Measurements from ENCODE around the gene MLLT10. TPM values are rescaled to one million over a fixed set of nuclear protein-coding genes. Genes with fewer than 3 reads are reported as not detected.
"Not testable (repeated sequence)": the region's sequence is repeated elsewhere in the genome, so short reads cannot be mapped to it uniquely, and the experiment has no call there.

Gene MLLT10
- total RNA-seq, 2 experiments from 2014 or later: 33.9 to 36.2 TPM

GRCh38 chr10:21600804-21601433 is 66.9 kb downstream of the MLLT10 start:
- Mint-ChIP-seq H3K36me3 (peaks cover 18% of the 10 kb centered on the region), H3K9me3 (no peaks in the 10 kb centered on the region), H3K27me3 (no peaks in the 10 kb centered on the region), H3K4me3 (no peak overlapping the region), H3K4me1 (peaks cover 13% of the 10 kb centered on the region), H3K27ac (no peak overlapping the region)
- no peak for DNase-seq

DNA sequence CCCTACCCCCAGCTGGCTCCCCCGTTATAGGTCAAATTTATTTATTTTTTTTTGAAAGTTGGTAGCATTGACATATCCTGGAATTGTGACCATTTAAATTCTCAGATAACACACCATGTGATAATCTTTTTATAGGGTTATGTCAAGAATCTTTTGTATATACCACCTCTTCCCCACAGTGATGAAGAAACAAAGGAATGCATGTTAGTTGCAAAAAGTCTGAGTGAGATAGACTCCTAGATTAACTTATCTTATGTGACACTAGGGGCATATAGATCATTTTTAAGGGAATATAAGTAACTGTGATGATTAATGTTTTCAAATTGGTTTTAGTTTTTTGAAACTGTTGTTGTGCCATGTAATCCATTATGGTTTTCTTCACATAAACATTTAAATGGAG is 68.3 kb downstream of the MLLT10 start:
- H3K36me3 Mint-ChIP-seq: peaks cover 27% of the 10 kb centered on the region
- peaks cover 20% of the 10 kb centered on the region for H3K4me1 Mint-ChIP-seq
- no peak for DNase-seq
- H3K9me3 Mint-ChIP-seq: no peaks in the 10 kb centered on the region
- H3K4me3 Mint-ChIP-seq: no peak overlapping the region
- no peaks in the 10 kb centered on the region for H3K27me3 Mint-ChIP-seq
- no peak overlapping the region for H3K27ac Mint-ChIP-seq

DNA sequence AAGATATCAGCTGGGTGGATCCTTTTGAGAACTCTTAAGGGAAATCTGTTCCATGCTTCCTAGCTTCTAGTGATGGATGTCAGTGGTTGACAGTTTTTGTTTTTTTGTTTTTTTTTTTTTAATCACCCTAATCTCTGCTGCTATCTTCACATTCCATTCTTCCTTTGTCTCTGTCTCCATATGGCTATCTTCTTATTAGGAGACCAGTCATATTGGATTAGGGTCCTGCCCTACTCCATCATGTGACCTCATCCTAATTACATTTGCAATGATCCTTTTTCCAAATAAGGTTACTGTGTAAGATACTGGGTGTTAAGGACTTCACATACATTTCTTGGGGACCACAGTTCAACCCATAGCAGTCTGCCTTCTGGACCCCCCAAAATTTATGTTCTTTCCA is 69.7 kb downstream of the MLLT10 start:
- no peak overlapping the region for H3K4me3 Mint-ChIP-seq
- peaks cover 3% of the 10 kb centered on the region for H3K9me3 Mint-ChIP-seq

GRCh38 chr10:21604651-21605050 is 70.6 kb downstream of the MLLT10 start:
- H3K4me1 Mint-ChIP-seq: peaks cover 16% of the 10 kb centered on the region
- no peak overlapping the region for H3K4me3 Mint-ChIP-seq
- H3K27ac Mint-ChIP-seq: no peak overlapping the region
- peaks cover 7% of the 10 kb centered on the region for H3K9me3 Mint-ChIP-seq
- DNase-seq: no peak
- no peaks in the 10 kb centered on the region for H3K27me3 Mint-ChIP-seq
- peaks cover 37% of the 10 kb centered on the region for H3K36me3 Mint-ChIP-seq

More for the DNA sequence above, 69.7 kb downstream of the MLLT10 start:
- no peak overlapping the region for H3K27ac Mint-ChIP-seq
- peaks cover 16% of the 10 kb centered on the region for H3K4me1 Mint-ChIP-seq
- no peaks in the 10 kb centered on the region for H3K27me3 Mint-ChIP-seq
- peaks cover 29% of the 10 kb centered on the region for H3K36me3 Mint-ChIP-seq
- DNase-seq: no peak

GRCh38 chr10:21607907-21608306 is 73.9 kb downstream of the MLLT10 start:
- Mint-ChIP-seq H3K27me3 (no peaks in the 10 kb centered on the region), H3K27ac (no peak overlapping the region), H3K4me3 (no peak overlapping the region), H3K4me1 (peaks cover 28% of the 10 kb centered on the region), H3K36me3 (peaks cover 56% of the 10 kb centered on the region), H3K9me3 (peaks cover 7% of the 10 kb centered on the region)
- no peak for DNase-seq

DNA sequence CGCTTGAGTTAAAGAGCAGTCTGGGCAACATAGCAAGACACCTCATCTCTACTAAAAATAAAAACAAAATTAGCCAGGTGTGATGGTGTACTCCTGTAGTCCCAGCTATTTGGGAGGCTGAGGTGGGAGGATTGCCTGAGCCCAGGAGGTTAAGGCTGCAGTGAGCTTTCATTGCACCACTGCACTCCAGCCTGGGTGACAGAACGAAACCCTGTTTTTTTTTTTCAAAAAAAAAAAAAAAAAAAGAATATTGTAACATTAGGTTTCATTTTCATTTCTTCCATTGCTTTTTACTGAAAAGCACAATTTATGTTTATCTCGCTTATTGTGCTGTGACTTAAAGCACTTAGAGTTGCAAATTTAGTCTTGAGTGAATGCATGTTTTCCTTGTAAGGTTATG is 80.0 kb downstream of the MLLT10 start:
- Mint-ChIP-seq H3K27me3 (no peaks in the 10 kb centered on the region), H3K27ac (no peak overlapping the region), H3K9me3 (peaks cover 2% of the 10 kb centered on the region), H3K4me3 (no peak overlapping the region), H3K36me3 (peaks cover 39% of the 10 kb centered on the region), H3K4me1 (peaks cover 29% of the 10 kb centered on the region)
- no peak for DNase-seq

- Mint-ChIP-seq H3K27ac (no peak overlapping the region), H3K36me3 (peaks cover 18% of the 10 kb centered on the region), H3K4me1 (peaks cover 12% of the 10 kb centered on the region), H3K27me3 (no peaks in the 10 kb centered on the region), H3K9me3 (no peaks in the 10 kb centered on the region), H3K4me3 (no peak overlapping the region)
- no peak for DNase-seq
These were observed 83.2 kb downstream of the MLLT10 start for GRCh38 chr10:21617267-21617666.

DNA sequence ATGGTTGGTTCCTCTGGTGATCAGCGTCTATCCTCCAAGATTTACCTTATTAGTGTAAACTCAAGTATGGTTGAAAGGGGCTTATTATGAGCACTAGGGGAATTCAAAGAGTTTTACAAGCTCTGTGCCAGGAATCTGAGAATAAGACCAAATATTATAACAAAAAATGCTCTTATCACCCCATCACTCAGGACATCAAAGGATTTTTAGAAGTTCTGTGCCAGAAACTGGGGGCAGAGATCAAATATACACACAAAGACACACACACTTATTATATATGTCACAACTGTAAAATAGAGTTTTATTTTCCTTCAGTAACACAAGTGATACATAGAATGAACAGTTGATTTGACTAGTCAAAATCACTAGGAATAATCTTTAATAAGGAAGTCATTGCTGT is 89.3 kb downstream of the MLLT10 start:
- Mint-ChIP-seq H3K4me1 (peaks cover 16% of the 10 kb centered on the region), H3K4me3 (no peak overlapping the region), H3K27me3 (no peaks in the 10 kb centered on the region), H3K9me3 (no peaks in the 10 kb centered on the region), H3K27ac (no peak overlapping the region), H3K36me3 (peaks cover 30% of the 10 kb centered on the region)
- DNase-seq: no peak

- Mint-ChIP-seq H3K4me1 (peaks cover 16% of the 10 kb centered on the region), H3K36me3 (peaks cover 35% of the 10 kb centered on the region)
- not testable (repeated sequence) for H3K4me3 Mint-ChIP-seq, H3K27me3 Mint-ChIP-seq, H3K27ac Mint-ChIP-seq, H3K9me3 Mint-ChIP-seq, DNase-seq
These were observed 90.4 kb downstream of the MLLT10 start for GRCh38 chr10:21624421-21624820.

DNA sequence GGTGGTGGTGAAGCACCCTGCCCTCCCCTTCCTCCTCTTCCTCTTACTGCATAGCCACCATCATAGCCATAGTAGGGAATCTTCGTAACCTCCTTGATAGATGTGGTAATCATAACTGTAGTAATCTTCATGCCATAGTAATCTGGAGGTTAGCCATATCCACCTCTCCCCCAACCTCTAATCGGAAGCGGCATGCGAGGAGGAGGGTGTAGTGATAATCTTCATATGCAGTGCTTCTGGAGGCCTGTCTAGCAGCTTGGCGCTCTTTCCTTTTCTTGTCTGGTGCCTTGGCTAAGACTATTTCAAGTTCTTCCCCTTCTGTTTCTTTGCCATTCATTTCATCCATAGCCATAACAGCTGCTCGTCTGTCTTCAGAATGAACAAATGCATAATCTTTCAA is 90.9 kb downstream of the MLLT10 start:
- no peaks in the 10 kb centered on the region for H3K9me3 Mint-ChIP-seq
- peaks cover 40% of the 10 kb centered on the region for H3K36me3 Mint-ChIP-seq
- no peak overlapping the region for H3K27ac Mint-ChIP-seq
- peaks cover 16% of the 10 kb centered on the region for H3K4me1 Mint-ChIP-seq
- H3K27me3 Mint-ChIP-seq: no peaks in the 10 kb centered on the region
- DNase-seq: no peak
- no peak overlapping the region for H3K4me3 Mint-ChIP-seq

DNA sequence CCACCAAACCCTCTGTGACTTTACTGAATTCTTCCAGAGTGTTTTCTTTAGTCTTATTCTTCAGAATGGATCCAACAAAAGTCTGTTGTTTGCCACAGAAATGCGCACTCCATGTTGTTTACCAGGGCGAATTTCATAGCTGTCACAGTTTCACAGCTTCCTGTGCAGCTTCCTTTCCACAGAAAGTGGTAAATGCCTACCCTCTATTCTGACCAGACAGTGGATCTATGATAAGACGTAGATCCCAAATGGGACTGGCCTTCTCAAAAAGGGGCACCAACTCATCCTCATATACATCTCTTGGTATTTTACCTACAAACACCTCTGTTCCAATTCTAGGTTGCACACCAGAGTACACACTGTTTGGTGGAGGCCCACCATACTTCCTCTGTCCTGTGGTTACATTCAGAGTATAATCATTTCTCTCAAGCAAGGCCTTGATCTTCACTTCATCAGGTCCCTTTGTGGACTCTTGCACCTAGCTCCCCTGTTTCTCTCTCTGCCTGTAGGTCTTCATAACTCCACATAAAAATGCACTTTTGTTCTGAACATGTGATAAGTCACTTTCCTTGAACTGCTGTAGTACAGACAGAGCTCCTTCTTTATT is 91.7 kb downstream of the MLLT10 start:
- peaks cover 46% of the 10 kb centered on the region for H3K36me3 Mint-ChIP-seq
- no peaks in the 10 kb centered on the region for H3K9me3 Mint-ChIP-seq
- DNase-seq: no peak
- no peak overlapping the region for H3K4me3 Mint-ChIP-seq
- peaks cover 16% of the 10 kb centered on the region for H3K4me1 Mint-ChIP-seq
- H3K27me3 Mint-ChIP-seq: no peaks in the 10 kb centered on the region
- H3K27ac Mint-ChIP-seq: no peak overlapping the region

DNA sequence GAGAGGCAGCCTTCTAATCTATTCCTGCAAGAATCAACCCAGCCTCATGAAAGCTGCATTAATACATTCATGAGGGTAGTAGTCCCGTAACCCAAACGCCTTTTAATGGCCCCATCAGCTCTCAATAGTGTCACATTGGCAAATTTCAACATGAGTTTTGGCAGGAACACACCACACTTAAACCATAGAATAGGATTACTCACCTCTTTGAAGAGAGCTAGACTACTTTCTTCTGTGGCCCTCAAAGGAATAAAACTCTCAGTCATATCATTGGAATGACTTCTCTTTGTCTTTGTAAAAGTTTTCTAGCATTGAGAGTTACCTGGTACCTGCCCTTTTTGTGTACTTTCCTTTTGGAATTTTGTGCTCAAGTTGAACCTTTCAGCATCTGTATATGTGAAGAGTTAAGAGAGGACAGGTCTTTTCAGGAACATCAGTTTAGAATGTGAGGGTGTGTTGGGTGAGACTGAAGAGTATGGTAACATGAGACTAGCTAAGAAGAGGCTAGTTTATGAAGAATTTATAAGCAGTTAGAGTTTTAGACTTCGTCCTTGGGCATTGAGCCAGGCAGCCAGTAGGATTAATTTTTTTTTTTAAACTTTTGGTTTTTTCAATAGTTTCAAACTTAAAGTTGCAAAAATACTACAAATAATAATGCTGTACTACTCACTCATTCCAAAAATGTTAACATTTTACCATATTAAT is 92.6 kb downstream of the MLLT10 start:
- Mint-ChIP-seq H3K9me3 (no peaks in the 10 kb centered on the region), H3K36me3 (peaks cover 51% of the 10 kb centered on the region), H3K27ac (no peak overlapping the region)

DNA sequence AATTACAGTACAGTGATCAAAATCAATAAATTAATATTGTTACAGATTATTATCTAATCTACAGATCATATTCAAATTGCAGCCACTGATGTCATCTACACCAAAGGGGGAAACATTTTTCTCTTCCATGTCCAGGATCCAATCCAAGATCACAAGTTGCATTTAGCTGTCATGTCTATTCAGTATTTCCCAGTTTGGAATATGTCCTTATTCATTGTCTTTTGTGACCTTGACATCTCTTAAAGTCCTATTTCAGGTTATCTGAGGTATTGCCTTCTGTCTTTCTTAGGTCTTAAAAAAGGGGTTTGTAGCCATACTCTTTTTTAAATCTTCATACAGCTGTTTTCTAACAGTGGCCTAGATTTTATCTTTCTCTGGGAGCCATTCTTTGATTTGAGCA is 93.3 kb downstream of the MLLT10 start:
- Mint-ChIP-seq H3K27ac (no peak overlapping the region), H3K4me1 (peaks cover 20% of the 10 kb centered on the region), H3K9me3 (no peaks in the 10 kb centered on the region), H3K36me3 (peaks cover 51% of the 10 kb centered on the region), H3K27me3 (no peaks in the 10 kb centered on the region), H3K4me3 (no peak overlapping the region)
- DNase-seq: no peak

More for the DNA sequence above, 92.6 kb downstream of the MLLT10 start:
- no peak overlapping the region for H3K4me3 Mint-ChIP-seq
- peaks cover 19% of the 10 kb centered on the region for H3K4me1 Mint-ChIP-seq
- no peak for DNase-seq
- no peaks in the 10 kb centered on the region for H3K27me3 Mint-ChIP-seq

- no peak for DNase-seq
- Mint-ChIP-seq H3K27ac (no peak overlapping the region), H3K36me3 (peaks cover 48% of the 10 kb centered on the region), H3K4me3 (no peak overlapping the region), H3K27me3 (no peaks in the 10 kb centered on the region), H3K4me1 (peaks cover 20% of the 10 kb centered on the region), H3K9me3 (no peaks in the 10 kb centered on the region)
These were observed 94.0 kb downstream of the MLLT10 start for GRCh38 chr10:21628023-21628422.

DNA sequence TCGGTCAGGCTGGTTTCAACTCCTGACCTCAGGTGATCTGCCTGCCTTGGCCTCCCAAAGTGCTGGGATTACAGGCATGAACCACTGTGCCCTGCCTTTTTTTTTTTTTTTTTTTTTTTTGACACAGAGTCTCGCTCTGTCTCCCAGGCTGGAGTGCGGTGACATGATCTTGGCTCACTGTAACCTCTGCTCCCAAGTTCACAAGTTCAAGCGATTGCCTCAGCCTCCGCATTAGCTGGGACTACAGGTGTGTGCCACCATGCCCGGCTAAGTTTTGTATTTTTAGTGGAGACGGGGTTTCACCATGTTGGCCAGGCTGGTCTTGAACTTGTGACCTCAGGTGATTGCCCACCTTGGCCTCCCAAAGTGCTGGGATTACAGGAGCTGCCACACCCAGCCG is 94.6 kb downstream of the MLLT10 start:
- not testable (repeated sequence) for H3K27me3 Mint-ChIP-seq, H3K27ac Mint-ChIP-seq, H3K4me3 Mint-ChIP-seq, DNase-seq, H3K9me3 Mint-ChIP-seq
- Mint-ChIP-seq H3K4me1 (peaks cover 20% of the 10 kb centered on the region), H3K36me3 (peaks cover 48% of the 10 kb centered on the region)

Data from activated naive CD8-positive, alpha-beta T cell treated with anti-CD3 and anti-CD28 coated beads for 36 hours (primary cell).